ACC112 (cell line): ENCODE results near the gene SEC61G.
A peak's percentile ranks its signal among the peaks of the same experiment; 100 is the strongest.

Experiments
- H2AFZ ChIP-seq: fragments of 200-600 bp; sonication (generic); one replicate; pipeline ENCODE4 v1.6.0; 2017; ENCODE audit warnings: antibody characterized with exemption, low read length; ENCODE audit not compliant: unreplicated experiment
- H3K27ac ChIP-seq: fragments of 200-600 bp; sonication (generic); 2 replicates; pipeline ENCODE4 v1.5.1; 2014; ENCODE audit warnings: low read depth, mild to moderate bottlenecking, antibody characterized with exemption, low read length, moderate library complexity
- H3K27me3 ChIP-seq: fragments of 200-600 bp; sonication (generic); 2 replicates; pipeline ENCODE4 v1.6.1; 2014; ENCODE audit warnings: mild to moderate bottlenecking, antibody characterized with exemption, low read length, moderate library complexity, mixed read lengths; ENCODE audit not compliant: insufficient read depth
- H3K36me3 ChIP-seq: fragments of 200-600 bp; sonication (generic); 2 replicates; pipeline ENCODE4 v1.6.1; 2016; ENCODE audit warnings: mild to moderate bottlenecking, antibody characterized with exemption, low read length, moderate library complexity, mixed read lengths; ENCODE audit not compliant: insufficient read depth
- H3K4me1 ChIP-seq: fragments of 200-600 bp; sonication (generic); one replicate; pipeline ENCODE4 v1.6.1; 2016; ENCODE audit warnings: low read length, mixed read lengths; ENCODE audit not compliant: insufficient read depth, unreplicated experiment, control insufficient read depth
- H3K4me3 ChIP-seq: fragments of 200-600 bp; sonication (generic); 2 replicates; pipeline ENCODE4 v1.5.1; 2014; ENCODE audit warnings: mild to moderate bottlenecking, low read depth, low read length
- H3K79me2 ChIP-seq: fragments of 200-600 bp; sonication (generic); one replicate; pipeline ENCODE4 v1.6.0; 2016; ENCODE audit warnings: low read length; ENCODE audit not compliant: control insufficient read depth, unreplicated experiment, insufficient read depth

Gene SEC61G

GRCh38 chr7:54758702-54759592, at the start of gene SEC61G:
Gene SEC61G (minus strand): TSS chr7:54759211. CDS start chr7:54757588, 1,623 bp downstream.
- Histone ChIP-seq H2AFZ (peak within 1 kb of the TSS; percentile 83), H3K27ac (peak within 1 kb of the TSS; percentile 80), H3K79me2 (peaks cover 59% of the 10 kb centered on the region), H3K4me3 (peak within 1 kb of the TSS; percentile 80), H3K36me3 (peaks cover 23% of the 10 kb centered on the region), H3K4me1 (peaks cover 23% of the 10 kb centered on the region), H3K27me3 (no peaks in the 10 kb centered on the region)

- Histone ChIP-seq H3K4me3 (no peak overlapping the region), H2AFZ (no peak overlapping the region), H3K27ac (no peak overlapping the region)
These were observed 43.8 kb upstream of the SEC61G start for GRCh38 chr7:54802841-54803240.

GRCh38 chr7:54802114-54802513, 43.1 kb upstream of the SEC61G start:
- Histone ChIP-seq H2AFZ (no peak overlapping the region), H3K4me1 (no peaks in the 10 kb centered on the region), H3K27me3 (no peaks in the 10 kb centered on the region), H3K36me3 (no peaks in the 10 kb centered on the region), H3K4me3 (no peak overlapping the region), H3K27ac (no peak overlapping the region), H3K79me2 (no peaks in the 10 kb centered on the region)

More at GRCh38 chr7:54802841-54803240, 43.8 kb upstream of the SEC61G start:
- Histone ChIP-seq H3K36me3 (no peaks in the 10 kb centered on the region), H3K4me1 (no peaks in the 10 kb centered on the region), H3K79me2 (no peaks in the 10 kb centered on the region), H3K27me3 (no peaks in the 10 kb centered on the region)

- no peaks in the 10 kb centered on the region for H3K27me3 ChIP-seq
- no peak overlapping the region for H2AFZ ChIP-seq
- H3K36me3 ChIP-seq, result no peaks in the 10 kb centered on the region
- H3K79me2 ChIP-seq, result no peaks in the 10 kb centered on the region
- H3K27ac ChIP-seq, result no peak overlapping the region
- no peak overlapping the region for H3K4me3 ChIP-seq
- no peaks in the 10 kb centered on the region for H3K4me1 ChIP-seq
These were observed 40.8 kb upstream of the SEC61G start for GRCh38 chr7:54799792-54800191.

- H3K27me3 ChIP-seq, result no peaks in the 10 kb centered on the region
- no peaks in the 10 kb centered on the region for H3K36me3 ChIP-seq
- H3K4me1 ChIP-seq, result no peaks in the 10 kb centered on the region
- H3K27ac ChIP-seq, result no peak overlapping the region
- no peaks in the 10 kb centered on the region for H3K79me2 ChIP-seq
- H2AFZ ChIP-seq, result no peak overlapping the region
- H3K4me3 ChIP-seq, result no peak overlapping the region
These were observed 39.5 kb upstream of the SEC61G start for GRCh38 chr7:54798530-54798929.

- Histone ChIP-seq H3K27me3 (no peaks in the 10 kb centered on the region), H3K4me1 (no peaks in the 10 kb centered on the region), H3K4me3 (no peak overlapping the region), H3K36me3 (no peaks in the 10 kb centered on the region), H3K27ac (no peak overlapping the region), H2AFZ (no peak overlapping the region), H3K79me2 (no peaks in the 10 kb centered on the region)
These were observed 37.8 kb upstream of the SEC61G start for GRCh38 chr7:54796853-54797252.

GRCh38 chr7:54796150-54796549, 37.1 kb upstream of the SEC61G start:
- H3K36me3 ChIP-seq, result no peaks in the 10 kb centered on the region
- no peak overlapping the region for H2AFZ ChIP-seq
- H3K4me3 ChIP-seq, result no peak overlapping the region
- no peaks in the 10 kb centered on the region for H3K27me3 ChIP-seq
- H3K4me1 ChIP-seq, result no peaks in the 10 kb centered on the region
- no peak overlapping the region for H3K27ac ChIP-seq
- no peaks in the 10 kb centered on the region for H3K79me2 ChIP-seq

GRCh38 chr7:54792383-54792782, 33.4 kb upstream of the SEC61G start:
- no peak overlapping the region for H2AFZ ChIP-seq

GRCh38 chr7:54788664-54789063, 29.7 kb upstream of the SEC61G start:
- H2AFZ ChIP-seq, result peak overlapping the region; percentile 23
- H3K36me3 ChIP-seq, result no peaks in the 10 kb centered on the region
- H3K27ac ChIP-seq, result no peak overlapping the region
- no peaks in the 10 kb centered on the region for H3K27me3 ChIP-seq
- H3K4me1 ChIP-seq, result peaks cover 5% of the 10 kb centered on the region
- H3K79me2 ChIP-seq, result no peaks in the 10 kb centered on the region
- peak overlapping the region; percentile 30 for H3K4me3 ChIP-seq

More at GRCh38 chr7:54792383-54792782, 33.4 kb upstream of the SEC61G start:
- Histone ChIP-seq H3K4me3 (no peak overlapping the region), H3K27ac (no peak overlapping the region), H3K27me3 (no peaks in the 10 kb centered on the region), H3K36me3 (no peaks in the 10 kb centered on the region), H3K4me1 (peaks cover 5% of the 10 kb centered on the region), H3K79me2 (no peaks in the 10 kb centered on the region)

GRCh38 chr7:54785261-54785660, 26.2 kb upstream of the SEC61G start:
- Histone ChIP-seq H3K27ac (no peak overlapping the region), H3K4me1 (peaks cover 5% of the 10 kb centered on the region), H3K79me2 (no peaks in the 10 kb centered on the region), H3K4me3 (no peak overlapping the region), H2AFZ (no peak overlapping the region), H3K36me3 (no peaks in the 10 kb centered on the region), H3K27me3 (no peaks in the 10 kb centered on the region)

- H3K27ac ChIP-seq, result no peak overlapping the region
- H3K36me3 ChIP-seq, result no peaks in the 10 kb centered on the region
- no peak overlapping the region for H2AFZ ChIP-seq
- no peaks in the 10 kb centered on the region for H3K27me3 ChIP-seq
- H3K79me2 ChIP-seq, result no peaks in the 10 kb centered on the region
- peaks cover 4% of the 10 kb centered on the region for H3K4me1 ChIP-seq
- H3K4me3 ChIP-seq, result no peak overlapping the region
These were observed 24.9 kb upstream of the SEC61G start for GRCh38 chr7:54783952-54784351.
